H7 (cell line): ENCODE results near the gene LYSMD1. TPM values are rescaled to one million over a fixed set of nuclear protein-coding genes. Genes with fewer than 3 reads are reported as not detected.
A peak's percentile ranks its signal among the peaks of the same experiment; 100 is the strongest.
"Not testable (repeated sequence)": the region's sequence is repeated elsewhere in the genome, so short reads cannot be mapped to it uniquely, and the experiment has no call there.

Experiments used
- DNase-seq: peaks from one replicate; pipeline ENCODE4 v3.0.0; 2012
- H3K27me3 ChIP-seq: 2 replicates; pipeline ENCODE4 v1.6.0; 2011; ENCODE audit warnings: mild to moderate bottlenecking, low read length; ENCODE audit not compliant: control insufficient read depth, insufficient read depth
- H3K36me3 ChIP-seq: replicated peaks from 2 replicates; pipeline ENCODE4 v1.5.1; 2011; ENCODE audit warnings: low read length; ENCODE audit not compliant: control insufficient read depth, insufficient read depth
- H3K4me3 ChIP-seq: 2 replicates; pipeline ENCODE4 v1.5.1; 2011; ENCODE audit warnings: low read depth, mild to moderate bottlenecking, control low read depth, low read length, moderate library complexity; ENCODE audit not compliant: insufficient read depth
- total RNA-seq: library from RNA; depleted of rRNA; stranded (reverse); fragments of >200 nt; shearing (Covaris generic); gene quantifications from 2 replicates; pipeline ENCODE4 v1.2.3, GENCODE V29; 2014; rRNA removed

Gene LYSMD1
- 20.0 and 22.5 TPM in 2 replicates for total RNA-seq

- DNase-seq = peak; percentile 88
- Histone ChIP-seq H3K36me3 (peaks cover 7% of the 10 kb centered on the region), H3K27me3 (no peaks in the 10 kb centered on the region), H3K4me3 (peak within 1 kb of the TSS; percentile 62)
These were observed at the start of gene LYSMD1, which contains the start of gene SCNM1 for GRCh38 chr1:151165738-151166504. Gene LYSMD1, minus strand, starts transcription at chr1:151165902. Its CDS starts 644 bp downstream, at chr1:151165258. Gene SCNM1, plus strand, starts transcription at chr1:151166144. Its CDS starts 9 bp downstream, at chr1:151166153.

GRCh38 chr1:151213560-151213959 is 47.9 kb upstream of the LYSMD1 start:
- no peaks in the 10 kb centered on the region for H3K27me3 ChIP-seq
- H3K4me3 ChIP-seq = no peak overlapping the region
- H3K36me3 ChIP-seq = peaks cover 3% of the 10 kb centered on the region
- DNase-seq = no peak

GRCh38 chr1:151211972-151212705 is 46.4 kb upstream of the LYSMD1 start:
- H3K36me3 ChIP-seq = peaks cover 5% of the 10 kb centered on the region
- no peak overlapping the region for H3K4me3 ChIP-seq
- H3K27me3 ChIP-seq = no peaks in the 10 kb centered on the region
- DNase-seq = no peak

GRCh38 chr1:151210830-151211229 is 45.1 kb upstream of the LYSMD1 start:
- DNase-seq = no peak
- Histone ChIP-seq H3K4me3 (no peak overlapping the region), H3K27me3 (no peaks in the 10 kb centered on the region), H3K36me3 (peaks cover 5% of the 10 kb centered on the region)

GRCh38 chr1:151205381-151205965 is 39.8 kb upstream of the LYSMD1 start:
- not testable (repeated sequence) for H3K27me3 ChIP-seq, DNase-seq, H3K36me3 ChIP-seq, H3K4me3 ChIP-seq

GRCh38 chr1:151199873-151200581 is 34.3 kb upstream of the LYSMD1 start:
- DNase-seq = peak; percentile 38
- Histone ChIP-seq H3K4me3 (peak overlapping the region; percentile 93), H3K27me3 (no peaks in the 10 kb centered on the region), H3K36me3 (peaks cover 5% of the 10 kb centered on the region)

- Histone ChIP-seq H3K27me3 (no peaks in the 10 kb centered on the region), H3K36me3 (peaks cover 5% of the 10 kb centered on the region), H3K4me3 (peak within 1 kb of the TSS; percentile 93)
- peak; percentile 99 for DNase-seq
These were observed 32.8 kb upstream of the LYSMD1 start, which contains the start of gene PIP5K1A for GRCh38 chr1:151198254-151199127. Gene PIP5K1A, plus strand, starts transcription at chr1:151198552. Its CDS starts 445 bp downstream, at chr1:151198997.

GRCh38 chr1:151197863-151198253 is 32.2 kb upstream of the LYSMD1 start:
- H3K36me3 ChIP-seq = peaks cover 3% of the 10 kb centered on the region
- peak overlapping the region; percentile 93 for H3K4me3 ChIP-seq
- no peaks in the 10 kb centered on the region for H3K27me3 ChIP-seq
- peak; percentile 35 for DNase-seq

GRCh38 chr1:151196292-151196800 is 30.6 kb upstream of the LYSMD1 start:
- Histone ChIP-seq H3K27me3 (no peaks in the 10 kb centered on the region), H3K36me3 (no peaks in the 10 kb centered on the region), H3K4me3 (no peak overlapping the region)
- peak; percentile 66 for DNase-seq

GRCh38 chr1:151194894-151195594 is 29.3 kb upstream of the LYSMD1 start:
- not testable (repeated sequence) for H3K27me3 ChIP-seq, H3K4me3 ChIP-seq, DNase-seq, H3K36me3 ChIP-seq

GRCh38 chr1:151193856-151194255 is 28.2 kb upstream of the LYSMD1 start:
- no peaks in the 10 kb centered on the region for H3K27me3 ChIP-seq

GRCh38 chr1:151193304-151193703 is 27.6 kb upstream of the LYSMD1 start:
- Histone ChIP-seq H3K27me3 (no peaks in the 10 kb centered on the region), H3K4me3 (no peak overlapping the region), H3K36me3 (no peaks in the 10 kb centered on the region)
- no peak for DNase-seq

More at GRCh38 chr1:151193856-151194255, 28.2 kb upstream of the LYSMD1 start:
- no peak for DNase-seq
- Histone ChIP-seq H3K36me3 (no peaks in the 10 kb centered on the region), H3K4me3 (no peak overlapping the region)

GRCh38 chr1:151192047-151192446 is 26.3 kb upstream of the LYSMD1 start:
- no peaks in the 10 kb centered on the region for H3K36me3 ChIP-seq
- DNase-seq = no peak
- no peak overlapping the region for H3K4me3 ChIP-seq
- no peaks in the 10 kb centered on the region for H3K27me3 ChIP-seq
